Stomach (tissue), 4 donors: ENCODE data around the gene TTC28.

Source experiments
- CTCF ChIP-seq, 7 experiments: fragments of 450-650 bp in 4 of 7; fragments of 200-600 bp in 3 of 7; sonication (generic) in 3 of 7; IDR thresholded peaks; one replicate each; pipeline ENCODE4 v1.5.1; 2016 to 2019; ENCODE audit warnings: antibody characterized with exemption in 7 of 7, control low read depth in 2 of 7, mild to moderate bottlenecking in 1 of 7
- POLR2A ChIP-seq, 4 donors: fragments of 450-650 bp; IDR thresholded peaks; one replicate each; pipeline ENCODE4 v1.6.1; 2016; ENCODE audit warnings: antibody characterized with exemption in 4 of 4, control low read depth in 2 of 4, mild to moderate bottlenecking in 1 of 4, moderate library complexity in 1 of 4
- POLR2AphosphoS5 ChIP-seq, 3 donors: sonication (generic); formaldehyde crosslinking; IDR thresholded peaks; one replicate each; pipeline ENCODE4 v1.6.1; 2016; ENCODE audit warnings: antibody characterized with exemption in 3 of 3

GRCh38 chr22:28244757-28245156 is 434.9 kb downstream of the TTC28 start:
- TF ChIP-seq POLR2AphosphoS5 (IDR thresholded peaks at IDR 0.05), result peak in 1 of 3 donors; percentile 10
- TF ChIP-seq CTCF (IDR thresholded peaks at IDR 0.05), result no peak
- no peak for TF ChIP-seq POLR2A (IDR thresholded peaks at IDR 0.05)
